ENCODE measurements around the gene MEIS2. TPM values are rescaled to one million over a fixed set of nuclear protein-coding genes. Genes with fewer than 3 reads are reported as not detected.
A peak's percentile ranks its signal among the peaks of the same experiment; 100 is the strongest.

Gene MEIS2
- total RNA-seq, 2 donors from 2014 or later = 24.3 to 29.8 TPM

GRCh38 chr15:37104424-37104981 is 4.2 kb upstream of the MEIS2 start:
- Histone ChIP-seq H3K4me1 (peaks cover 0 to 8% of the 10 kb centered on the region in 2 donors), H3K27ac (peak overlapping the region in 1 of 2 donors; percentile 21), H3K27me3 (peaks cover 0 to 3% of the 10 kb centered on the region in 2 donors)

DNA sequence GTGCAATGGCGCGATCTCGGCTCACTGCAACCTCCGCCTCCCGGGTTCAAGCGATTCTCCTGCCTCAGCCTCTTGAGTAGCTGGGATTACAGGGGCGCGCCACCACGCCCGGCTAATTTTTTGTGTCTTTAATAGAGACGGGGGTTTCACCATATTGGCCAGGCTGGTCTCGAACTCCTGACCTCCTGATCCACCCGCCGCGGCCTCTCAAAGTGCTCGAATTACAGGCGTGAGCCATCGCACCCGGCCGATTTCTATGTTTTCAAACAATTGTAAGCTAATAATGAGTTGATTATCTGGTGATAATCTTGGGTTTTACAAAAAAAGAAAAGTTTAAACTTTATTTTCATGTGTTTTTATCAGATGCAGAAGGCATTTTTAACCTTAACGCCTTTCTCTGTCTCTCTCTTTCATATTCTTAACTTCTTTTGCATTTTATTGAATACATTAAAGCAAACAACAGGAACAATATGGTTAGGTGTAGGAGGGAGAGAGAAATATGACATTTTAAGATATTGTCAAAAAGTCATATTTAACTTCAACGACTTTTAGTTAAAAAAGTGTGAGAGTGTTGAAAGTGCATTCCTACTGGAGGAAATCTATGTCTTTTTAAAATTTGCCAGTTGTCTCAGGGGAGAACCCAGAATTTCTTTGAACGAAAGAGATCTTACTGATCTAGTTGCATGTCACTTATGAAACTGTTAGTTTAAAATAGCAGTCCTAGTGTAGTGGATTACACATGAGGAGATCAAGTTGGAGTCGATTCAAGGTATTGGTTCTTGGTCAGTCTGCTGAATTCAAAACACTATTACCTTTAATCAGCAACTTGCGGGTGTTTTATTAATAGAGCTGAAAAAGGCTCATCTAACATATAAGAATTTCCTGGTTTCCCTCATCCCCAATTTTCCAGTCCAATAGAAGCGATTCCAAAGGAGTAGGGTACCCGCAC is 3.4 kb upstream of the MEIS2 start:
- Histone ChIP-seq H3K27me3 (peaks cover 0 to 3% of the 10 kb centered on the region in 2 donors), H3K9me3 (no peaks in the 10 kb centered on the region), H3K4me1 (peaks cover 0 to 8% of the 10 kb centered on the region in 2 donors), H3K36me3 (no peaks in the 10 kb centered on the region), H3K4me3 (peak overlapping the region in 1 of 2 donors; percentile 73), H3K27ac (peak overlapping the region in 1 of 2 donors; percentile 21)
- TF ChIP-seq, protein P1, sequence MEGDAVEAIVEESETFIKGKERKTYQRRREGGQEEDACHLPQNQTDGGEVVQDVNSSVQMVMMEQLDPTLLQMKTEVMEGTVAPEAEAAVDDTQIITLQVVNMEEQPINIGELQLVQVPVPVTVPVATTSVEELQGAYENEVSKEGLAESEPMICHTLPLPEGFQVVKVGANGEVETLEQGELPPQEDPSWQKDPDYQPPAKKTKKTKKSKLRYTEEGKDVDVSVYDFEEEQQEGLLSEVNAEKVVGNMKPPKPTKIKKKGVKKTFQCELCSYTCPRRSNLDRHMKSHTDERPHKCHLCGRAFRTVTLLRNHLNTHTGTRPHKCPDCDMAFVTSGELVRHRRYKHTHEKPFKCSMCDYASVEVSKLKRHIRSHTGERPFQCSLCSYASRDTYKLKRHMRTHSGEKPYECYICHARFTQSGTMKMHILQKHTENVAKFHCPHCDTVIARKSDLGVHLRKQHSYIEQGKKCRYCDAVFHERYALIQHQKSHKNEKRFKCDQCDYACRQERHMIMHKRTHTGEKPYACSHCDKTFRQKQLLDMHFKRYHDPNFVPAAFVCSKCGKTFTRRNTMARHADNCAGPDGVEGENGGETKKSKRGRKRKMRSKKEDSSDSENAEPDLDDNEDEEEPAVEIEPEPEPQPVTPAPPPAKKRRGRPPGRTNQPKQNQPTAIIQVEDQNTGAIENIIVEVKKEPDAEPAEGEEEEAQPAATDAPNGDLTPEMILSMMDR (IDR thresholded peaks at IDR 0.05) = no peak
- no peak for DNase-seq (ENCODE audit: low spot score)

More at GRCh38 chr15:37104424-37104981, 4.2 kb upstream of the MEIS2 start:
- TF ChIP-seq, protein P1 (IDR thresholded peaks at IDR 0.05) = no peak
- DNase-seq (ENCODE audit: low spot score) = no peak
- H3K4me3 ChIP-seq = no peak overlapping the region
- H3K9me3 ChIP-seq = no peaks in the 10 kb centered on the region
- H3K36me3 ChIP-seq = no peaks in the 10 kb centered on the region

- Histone ChIP-seq H3K36me3 (no peaks in the 10 kb centered on the region), H3K4me1 (peaks cover 0 to 8% of the 10 kb centered on the region in 2 donors), H3K9me3 (no peaks in the 10 kb centered on the region), H3K27ac (no peak overlapping the region), H3K4me3 (peak overlapping the region in 1 of 2 donors; percentile 73), H3K27me3 (peaks cover 0 to 3% of the 10 kb centered on the region in 2 donors)
- TF ChIP-seq, protein P1 (IDR thresholded peaks at IDR 0.05) = no peak
- no peak for DNase-seq (ENCODE audit: low spot score)
Observed at GRCh38 chr15:37103163-37103435, 2.8 kb upstream of the MEIS2 start.

DNA sequence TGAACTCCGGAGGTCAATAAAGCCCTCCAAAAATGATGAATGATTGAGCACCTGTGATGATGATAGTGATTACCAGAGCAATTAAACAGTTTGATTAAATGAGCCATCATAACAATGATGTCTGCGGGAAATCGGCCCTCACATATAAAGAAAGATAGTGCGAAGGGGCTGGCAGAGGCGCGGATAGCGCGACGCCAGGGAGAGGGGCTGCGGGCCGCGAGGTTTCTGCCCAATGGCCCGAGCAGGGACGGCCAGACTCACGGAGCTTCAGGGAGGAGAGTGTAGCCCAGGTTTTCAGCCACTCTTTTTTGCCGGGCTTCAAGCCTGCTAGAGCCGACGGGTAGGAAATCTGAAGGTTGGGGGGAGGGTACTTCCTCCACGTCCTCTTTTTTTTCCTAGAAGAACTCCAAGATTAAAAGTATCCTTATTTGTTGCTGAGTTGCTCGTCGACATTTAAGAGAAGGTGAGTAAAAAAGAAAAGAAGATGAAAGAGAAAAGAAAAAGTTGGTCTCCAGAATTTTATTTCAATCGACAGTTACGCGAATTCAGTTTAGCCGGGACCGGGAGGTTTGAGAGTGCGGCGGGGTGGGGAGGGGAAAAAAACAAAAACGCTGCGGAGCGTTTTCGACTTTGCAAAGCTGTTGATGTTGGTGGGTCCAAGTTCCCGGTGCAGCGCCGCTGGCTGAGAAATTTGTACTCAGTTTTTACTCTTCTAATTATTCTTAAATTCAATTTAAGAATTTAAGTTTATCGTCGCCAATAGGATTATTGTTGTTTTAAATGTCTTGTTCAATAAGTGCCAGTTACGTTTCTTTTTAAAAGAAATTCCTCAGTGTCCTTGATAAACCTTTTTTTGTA is 2.2 kb upstream of the MEIS2 start:
- Histone ChIP-seq H3K27me3 (peaks cover 0 to 3% of the 10 kb centered on the region in 2 donors), H3K9me3 (no peaks in the 10 kb centered on the region), H3K4me3 (peak overlapping the region; percentile 58 to 73), H3K36me3 (no peaks in the 10 kb centered on the region), H3K27ac (peak overlapping the region; percentile 92 to 95), H3K4me1 (peaks cover 0 to 11% of the 10 kb centered on the region in 2 donors)
- DNase-seq (ENCODE audit: low spot score) = no peak
- TF ChIP-seq, protein P1 (IDR thresholded peaks at IDR 0.05) = no peak

DNA sequence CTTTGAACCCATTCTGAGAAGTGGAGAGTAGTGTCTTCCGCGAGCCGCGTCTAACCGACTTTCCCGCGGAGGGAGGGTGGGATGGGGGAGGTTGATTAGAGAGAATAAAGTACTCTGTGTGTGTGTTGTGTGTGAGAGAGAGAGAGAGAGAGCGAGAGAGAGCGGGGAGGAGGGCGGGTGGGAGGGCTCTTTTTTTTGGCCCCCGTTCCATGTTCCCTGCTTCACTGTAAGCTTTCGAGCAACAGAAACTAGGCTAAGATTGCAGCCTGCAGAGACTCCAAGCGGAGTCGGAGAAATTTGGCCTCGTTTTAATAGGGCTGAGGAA is 1.6 kb upstream of the MEIS2 start:
- H3K36me3 ChIP-seq = no peaks in the 10 kb centered on the region
- TF ChIP-seq, protein P1 (IDR thresholded peaks at IDR 0.05) = no peak

More for the DNA sequence above, 1.6 kb upstream of the MEIS2 start:
- DNase-seq (ENCODE audit: low spot score) = no peak
- Histone ChIP-seq H3K9me3 (no peaks in the 10 kb centered on the region), H3K4me1 (peaks cover 0 to 11% of the 10 kb centered on the region in 2 donors), H3K4me3 (peak overlapping the region; percentile 58 to 73), H3K27me3 (peaks cover 0 to 3% of the 10 kb centered on the region in 2 donors), H3K27ac (peak overlapping the region; percentile 92 to 95)
